GM12878 (cell line): ENCODE measurements around the gene PROKR1. TPM values are rescaled to one million over a fixed set of nuclear protein-coding genes. Genes with fewer than 3 reads are reported as not detected.

ENCODE experiments used
- ATAC-seq: fragments of 200-7000 bp; cut with Tn5 transposase; 3 replicates; pipeline ENCODE4 v1.9.1; 2020; ENCODE audit warnings: mild to moderate bottlenecking, moderate library complexity
- BruUV-seq: library from RNA; stranded (reverse); fragments of 400-500 nt; replicated peaks from 2 replicates; lab custom pipeline; 2021; lab: Mats Ljungman, UMichigan
- CTCF ChIA-PET: fragments of 300-600 bp; sonication (Branson Sonifier 250); formaldehyde crosslinking; extraction: SDS; loops from one replicate; lab custom pipeline; 2021; ENCODE audit warnings: inconsistent platforms; lab: Yijun Ruan, JAX
- POLR2A ChIA-PET: fragments of 350-600 bp; formaldehyde crosslinking; extraction: SDS; loops from one replicate; lab custom pipeline; 2021; ENCODE audit warnings: inconsistent platforms; lab: Charles Lee
- RAD21 ChIA-PET: fragments of 300-600 bp; sonication (Branson Sonifier 250); formaldehyde crosslinking; loops from one replicate; lab custom pipeline; 2023; ENCODE audit warnings: antibody characterized with exemption; ENCODE audit not compliant: unreplicated experiment; lab: Charles Lee
- SMC1A ChIA-PET: fragments of 300-600 bp; sonication (Branson Sonifier 250); formaldehyde crosslinking; loops from one replicate; lab custom pipeline; 2023; ENCODE audit not compliant: unreplicated experiment, uncharacterized antibody; lab: Charles Lee
- DNase-seq: peaks from one replicate; pipeline ENCODE4 v3.0.0-alpha.2; 2011; ENCODE audit warnings: low read depth, low spot score
- FAIRE-seq: peaks from 3 replicates; lab custom pipeline; 2011; peaks lifted over from hg19 to GRCh38; lab: Jason Lieb, UNC
- H2AFZ ChIP-seq: 2 replicates; pipeline ENCODE4 v1.6.0; 2011; ENCODE audit warnings: low read depth, low read length, control low read depth; ENCODE audit not compliant: control insufficient read depth
- H3K27ac ChIP-seq: 2 replicates; pipeline ENCODE4 v1.5.1; 2011; ENCODE audit warnings: control low read depth; ENCODE audit not compliant: control insufficient read depth, insufficient read depth
- H3K27me3 ChIP-seq, 2 experiments: replicated peaks in 1 of 2; 2 replicates each; pipeline versions ENCODE4 v1.6.0 to v1.6.1; 2011; ENCODE audit warnings: low read length in 1 of 2; ENCODE audit not compliant: control insufficient read depth in 2 of 2, insufficient read depth in 2 of 2
- H3K36me3 ChIP-seq, 2 experiments: 2 replicates each; pipeline ENCODE4 v1.5.1; 2011; ENCODE audit warnings: low read length in 1 of 2; ENCODE audit not compliant: control insufficient read depth in 2 of 2, insufficient read depth in 2 of 2
- H3K4me1 ChIP-seq: 2 replicates; pipeline ENCODE4 v1.6.1; 2011; ENCODE audit warnings: mild to moderate bottlenecking, low read length, moderate library complexity, mixed read lengths; ENCODE audit not compliant: control insufficient read depth, insufficient read depth
- H3K4me2 ChIP-seq: 2 replicates; pipeline ENCODE4 v1.6.0; 2011; ENCODE audit warnings: control low read depth; ENCODE audit not compliant: control insufficient read depth, insufficient read depth
- H3K4me3 ChIP-seq: fragments of 200-600 bp; sonication (generic); 2 replicates; pipeline ENCODE4 v1.5.1; 2016
- H3K79me2 ChIP-seq: 2 replicates; pipeline ENCODE4 v1.6.0; 2011; ENCODE audit warnings: low read length; ENCODE audit not compliant: control insufficient read depth, insufficient read depth
- H3K9ac ChIP-seq: 2 replicates; pipeline ENCODE4 v1.8.0; 2011; ENCODE audit warnings: low read length, control low read depth, mixed read lengths; ENCODE audit not compliant: control insufficient read depth, insufficient read depth
- H3K9me3 ChIP-seq: replicated peaks from 3 replicates; pipeline ENCODE4 v1.5.1; 2011; ENCODE audit warnings: mild to moderate bottlenecking, low read length; ENCODE audit not compliant: control insufficient read depth, insufficient read depth
- H4K20me1 ChIP-seq: 2 replicates; pipeline ENCODE4 v1.6.0; 2011; ENCODE audit not compliant: control insufficient read depth, insufficient read depth
- BHLHE40 ChIP-seq, 2 experiments: fragments of 450-650 bp in 1 of 2; IDR thresholded peaks; 2 replicates each; pipeline ENCODE4 v1.6.1; 2011 to 2017; ENCODE audit warnings: low read depth in 2 of 2, borderline replicate concordance in 1 of 2, improper control_type of control experiment in 1 of 2, low read length in 1 of 2, mild to moderate bottlenecking in 1 of 2
- MEF2A ChIP-seq: IDR thresholded peaks from 2 replicates; pipeline ENCODE4 v1.6.1; 2011; ENCODE audit warnings: low read depth, mild to moderate bottlenecking, low read length, moderate library complexity; ENCODE audit not compliant: insufficient read depth
- MXI1 ChIP-seq: fragments of 150-350 bp; IDR thresholded peaks from 2 replicates; pipeline ENCODE4 v1.6.1; 2011; ENCODE audit warnings: low read depth, mild to moderate bottlenecking, inconsistent platforms, low read length, improper control_type of control experiment
- SPI1 ChIP-seq: IDR thresholded peaks from 2 replicates; pipeline ENCODE4 v1.6.1; 2011; ENCODE audit warnings: low read depth, mild to moderate bottlenecking, low read length, moderate library complexity, borderline replicate concordance; ENCODE audit not compliant: insufficient read depth
- WRNIP1 ChIP-seq: IDR thresholded peaks from 2 replicates; pipeline ENCODE4 v1.6.1; 2011; ENCODE audit warnings: low read depth, low read length, improper control_type of control experiment, borderline replicate concordance
- WGBS: methylation state at CpG from one replicate; pipeline ENCODE4 v1.1.6; 2016; ENCODE audit warnings: low lambda C conversion rate; ENCODE audit not compliant: insufficient replicate concordance, insufficient coverage; ENCODE audit errors: missing lambda C conversion rate; 5-methylcytosine and 5-hydroxymethylcytosine counted together
- in situ Hi-C: fragments of 300-500 bp; cut with MboI; formaldehyde crosslinking; loops from 9 replicates; pipeline ENCODE4 v1.14.3; 2018; ENCODE audit warnings: mixed read lengths
- intact Hi-C: fragments of 100-400 bp; cut with micrococcal nuclease; formaldehyde crosslinking; loops from one replicate; pipeline ENCODE4 v1.14.2; 2022; ENCODE audit not compliant: unreplicated experiment
- polyA plus RNA-seq, 11 experiments: library from polyadenylated mRNA; depleted of rRNA in 4 of 11; unstranded in 6 of 11; stranded (reverse) in 5 of 11; fragments of >200 nt; fragmentation: Nextera tagmentation in 4 of 11; fragmentation: Illumina TruSeq in 1 of 11; extraction: Ambion mirVana in 4 of 11; extraction: Trizol in 1 of 11; gene quantifications; 1 replicate in 1 of 11; 2 replicates in 10 of 11; pipeline versions ENCODE4 v1.2.1 to v1.2.3, GENCODE V29; 2011 to 2016; ENCODE audit warnings: inconsistent platforms in 2 of 11, missing spikeins in 2 of 11, low read depth in 1 of 11
- total RNA-seq, 4 experiments: library from RNA; depleted of rRNA in 3 of 4; stranded (reverse); fragments of >200 nt in 3 of 4; fragmentation: Illumina TruSeq in 1 of 4; extraction: Trizol in 1 of 4; gene quantifications; 2 replicates each; pipeline versions ENCODE4 v1.2.1 to v1.2.3, GENCODE V29; 2013 to 2021
- TF ChIP-seq, protein P1 (sequence below), 3 experiments: IDR thresholded peaks in 2 of 3; conservative IDR thresholded peaks in 1 of 3; 2 replicates each; pipeline ENCODE4 v1.5.1; 2011; ENCODE audit warnings: low read depth in 3 of 3, low read length in 3 of 3, mild to moderate bottlenecking in 3 of 3, control low read depth in 2 of 3, moderate library complexity in 2 of 3, inconsistent platforms in 1 of 3, mixed read lengths in 1 of 3; ENCODE audit not compliant: control insufficient read depth in 2 of 3, insufficient read depth in 1 of 3; ENCODE audit errors: extremely low read depth in 1 of 3
- TF ChIP-seq, protein P2 (sequence below): fragments of 450-650 bp; IDR thresholded peaks from 2 replicates; pipeline ENCODE4 v1.6.1; 2017; ENCODE audit warnings: low read depth, mild to moderate bottlenecking, moderate library complexity
- TF ChIP-seq, protein P3 (sequence below): fragments of 450-650 bp; formaldehyde crosslinking; IDR thresholded peaks from 2 replicates; pipeline ENCODE4 v1.4.0; 2022; ENCODE audit warnings: mild to moderate bottlenecking, moderate library complexity

The PROKR1 gene
- total and polyA plus RNA-seq, 10 of the 15 experiments (the other 5 are each of a cell fraction or from before 2014, with no cell fraction given), result 0.01 to 0.02 TPM; not detected in 8

DNA sequence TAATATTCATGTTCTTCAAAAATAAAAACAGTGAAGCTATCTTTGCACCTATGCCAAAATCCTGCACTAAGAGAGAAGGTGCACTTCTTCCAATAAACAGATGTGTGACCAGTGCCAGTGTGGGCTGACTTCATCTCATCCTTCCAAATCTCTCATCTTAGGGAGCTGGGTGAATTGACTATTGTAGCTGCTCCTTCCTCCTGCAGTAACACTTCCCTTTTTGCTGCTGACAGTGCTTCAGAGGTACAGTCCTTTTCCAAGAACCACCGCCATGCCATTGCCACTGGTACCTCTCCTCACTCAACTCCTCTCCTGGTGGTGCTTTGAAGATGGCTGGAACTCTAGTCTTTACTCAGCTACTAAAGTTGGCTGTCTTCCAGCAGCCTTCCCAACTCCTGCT lies 49.1 kb downstream of the PROKR1 start:
- Histone ChIP-seq H3K4me1 (peaks cover 31% of the 10 kb centered on the region), H3K4me3 (no peak overlapping the region), H3K4me2 (no peak overlapping the region), H3K36me3 (no peaks in the 10 kb centered on the region), H3K9me3 (peaks cover 7% of the 10 kb centered on the region; the same call in 2 of the 3 replicates), H2AFZ (no peak overlapping the region), H3K9ac (no peak overlapping the region), H4K20me1 (no peaks in the 10 kb centered on the region), H3K27ac (no peak overlapping the region), H3K79me2 (no peaks in the 10 kb centered on the region), H3K27me3 (no peaks in the 10 kb centered on the region)
- in situ Hi-C loops (no loop called here), intact Hi-C loops (no loop called here)
- DNase-seq (no peak), FAIRE-seq (no peak), ATAC-seq (no peak)
- ChIA-PET POLR2A (interaction anchor here (0.7 kb wide), 1 partner anchor 59 kb away, joined by 5 read pairs; no protein-coding TSS in a partner anchor), SMC1A (interaction anchor here (1.3 to 4.7 kb wide), 2 partner anchors 10 to 16 kb away, joined by 3 to 21 read pairs; no protein-coding TSS in a partner anchor), RAD21 (no interaction called here), CTCF (interaction anchor here (1.1 to 3.9 kb wide), 2 partner anchors 16 to 97 kb away, joined by 5 to 33 read pairs; no protein-coding TSS in a partner anchor)
- no TSS peak for BruUV-seq
- WGBS, result 100% methylated on average over 1 of the region's 1 CpG
- peak; percentile 46; the same call in 1 of the 2 replicates for TF ChIP-seq SPI1
- TF ChIP-seq MEF2A, result no peak
- TF ChIP-seq, protein P1, sequence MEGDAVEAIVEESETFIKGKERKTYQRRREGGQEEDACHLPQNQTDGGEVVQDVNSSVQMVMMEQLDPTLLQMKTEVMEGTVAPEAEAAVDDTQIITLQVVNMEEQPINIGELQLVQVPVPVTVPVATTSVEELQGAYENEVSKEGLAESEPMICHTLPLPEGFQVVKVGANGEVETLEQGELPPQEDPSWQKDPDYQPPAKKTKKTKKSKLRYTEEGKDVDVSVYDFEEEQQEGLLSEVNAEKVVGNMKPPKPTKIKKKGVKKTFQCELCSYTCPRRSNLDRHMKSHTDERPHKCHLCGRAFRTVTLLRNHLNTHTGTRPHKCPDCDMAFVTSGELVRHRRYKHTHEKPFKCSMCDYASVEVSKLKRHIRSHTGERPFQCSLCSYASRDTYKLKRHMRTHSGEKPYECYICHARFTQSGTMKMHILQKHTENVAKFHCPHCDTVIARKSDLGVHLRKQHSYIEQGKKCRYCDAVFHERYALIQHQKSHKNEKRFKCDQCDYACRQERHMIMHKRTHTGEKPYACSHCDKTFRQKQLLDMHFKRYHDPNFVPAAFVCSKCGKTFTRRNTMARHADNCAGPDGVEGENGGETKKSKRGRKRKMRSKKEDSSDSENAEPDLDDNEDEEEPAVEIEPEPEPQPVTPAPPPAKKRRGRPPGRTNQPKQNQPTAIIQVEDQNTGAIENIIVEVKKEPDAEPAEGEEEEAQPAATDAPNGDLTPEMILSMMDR (IDR thresholded peaks at IDR 0.05 in 2 of 3, conservative IDR thresholded peaks at IDR 0.05 in 1 of 3; ENCODE audit: control insufficient read depth in 2 of 3, extremely low read depth in 1 of 3, insufficient read depth in 1 of 3, low read depth in 3 of 3, low read length in 3 of 3), result no peak

DNA sequence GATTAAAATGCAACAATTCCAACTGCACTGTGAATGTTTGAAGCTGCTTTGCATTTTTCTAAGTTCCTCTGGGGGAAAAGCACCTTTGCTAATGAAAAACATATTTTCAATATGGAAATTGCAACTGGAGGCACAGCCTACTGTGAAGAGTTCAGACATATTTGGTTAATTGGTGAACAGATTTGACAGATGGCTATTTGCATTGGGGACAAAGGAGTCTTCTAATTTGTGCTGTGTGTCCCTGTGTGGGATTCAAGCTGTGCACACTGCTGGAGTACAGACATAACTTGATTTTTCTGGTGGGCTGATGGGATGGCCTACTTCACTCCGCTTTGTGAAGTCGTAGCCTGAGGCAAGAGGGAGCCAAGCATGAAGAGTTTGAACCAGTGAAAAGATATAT lies 50.6 kb downstream of the PROKR1 start:
- no peak overlapping the region for H3K27ac ChIP-seq
- CTCF ChIA-PET, result interaction anchor here (0.9 to 1.1 kb wide), 2 partner anchors 15 to 98 kb away, joined by 3 to 4 read pairs; no protein-coding TSS in a partner anchor
- SMC1A ChIA-PET, result no interaction called here
- TF ChIP-seq, protein P2, sequence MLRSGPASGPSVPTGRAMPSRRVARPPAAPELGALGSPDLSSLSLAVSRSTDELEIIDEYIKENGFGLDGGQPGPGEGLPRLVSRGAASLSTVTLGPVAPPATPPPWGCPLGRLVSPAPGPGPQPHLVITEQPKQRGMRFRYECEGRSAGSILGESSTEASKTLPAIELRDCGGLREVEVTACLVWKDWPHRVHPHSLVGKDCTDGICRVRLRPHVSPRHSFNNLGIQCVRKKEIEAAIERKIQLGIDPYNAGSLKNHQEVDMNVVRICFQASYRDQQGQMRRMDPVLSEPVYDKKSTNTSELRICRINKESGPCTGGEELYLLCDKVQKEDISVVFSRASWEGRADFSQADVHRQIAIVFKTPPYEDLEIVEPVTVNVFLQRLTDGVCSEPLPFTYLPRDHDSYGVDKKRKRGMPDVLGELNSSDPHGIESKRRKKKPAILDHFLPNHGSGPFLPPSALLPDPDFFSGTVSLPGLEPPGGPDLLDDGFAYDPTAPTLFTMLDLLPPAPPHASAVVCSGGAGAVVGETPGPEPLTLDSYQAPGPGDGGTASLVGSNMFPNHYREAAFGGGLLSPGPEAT, result no peak
- no peak for TF ChIP-seq WRNIP1
- no peak for TF ChIP-seq MXI1
- TF ChIP-seq, protein P3, sequence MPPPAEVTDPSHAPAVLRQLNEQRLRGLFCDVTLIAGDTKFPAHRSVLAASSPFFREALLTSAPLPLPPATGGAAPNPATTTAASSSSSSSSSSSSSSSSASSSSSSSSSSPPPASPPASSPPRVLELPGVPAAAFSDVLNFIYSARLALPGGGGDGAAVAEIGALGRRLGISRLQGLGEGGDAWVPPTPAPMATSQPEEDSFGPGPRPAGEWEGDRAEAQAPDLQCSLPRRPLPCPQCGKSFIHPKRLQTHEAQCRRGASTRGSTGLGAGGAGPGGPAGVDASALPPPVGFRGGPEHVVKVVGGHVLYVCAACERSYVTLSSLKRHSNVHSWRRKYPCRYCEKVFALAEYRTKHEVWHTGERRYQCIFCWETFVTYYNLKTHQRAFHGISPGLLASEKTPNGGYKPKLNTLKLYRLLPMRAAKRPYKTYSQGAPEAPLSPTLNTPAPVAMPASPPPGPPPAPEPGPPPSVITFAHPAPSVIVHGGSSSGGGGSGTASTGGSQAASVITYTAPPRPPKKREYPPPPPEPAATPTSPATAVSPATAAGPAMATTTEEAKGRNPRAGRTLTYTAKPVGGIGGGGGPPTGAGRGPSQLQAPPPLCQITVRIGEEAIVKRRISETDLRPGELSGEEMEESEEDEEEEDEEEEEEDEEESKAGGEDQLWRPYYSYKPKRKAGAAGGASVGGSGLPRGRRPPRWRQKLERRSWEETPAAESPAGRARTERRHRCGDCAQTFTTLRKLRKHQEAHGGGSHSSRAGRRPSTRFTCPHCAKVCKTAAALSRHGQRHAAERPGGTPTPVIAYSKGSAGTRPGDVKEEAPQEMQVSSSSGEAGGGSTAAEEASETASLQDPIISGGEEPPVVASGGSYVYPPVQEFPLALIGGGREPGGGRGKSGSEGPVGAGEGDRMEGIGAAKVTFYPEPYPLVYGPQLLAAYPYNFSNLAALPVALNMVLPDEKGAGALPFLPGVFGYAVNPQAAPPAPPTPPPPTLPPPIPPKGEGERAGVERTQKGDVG (CRISPR knock-in tag), result no peak
- TF ChIP-seq BHLHE40 (IDR thresholded peaks at IDR 0.05; ENCODE audit: borderline replicate concordance in 1 of 2, low read depth in 2 of 2, low read length in 1 of 2), result no peak

More for the DNA sequence above, 50.6 kb downstream of the PROKR1 start:
- Histone ChIP-seq H3K36me3 (no peaks in the 10 kb centered on the region), H3K27me3 (no peaks in the 10 kb centered on the region), H3K4me3 (no peak overlapping the region), H3K79me2 (no peaks in the 10 kb centered on the region), H3K4me1 (peaks cover 26% of the 10 kb centered on the region), H2AFZ (no peak overlapping the region), H3K9me3 (peaks cover 7% of the 10 kb centered on the region; the same call in 2 of the 3 replicates), H3K9ac (no peak overlapping the region), H3K4me2 (no peak overlapping the region), H4K20me1 (no peaks in the 10 kb centered on the region)
- DNase-seq, result no peak
- ATAC-seq, result no peak
- intact Hi-C loops (no loop called here), in situ Hi-C loops (no loop called here)
- no TSS peak for BruUV-seq
- WGBS, result 91% methylated on average over 2 of the region's 2 CpGs
- FAIRE-seq, result no peak
- ChIA-PET RAD21 (no interaction called here), POLR2A (no interaction called here)
